Measurements from ENCODE around the gene PPP6R3. TPM values are rescaled to one million over a fixed set of nuclear protein-coding genes. Genes with fewer than 3 reads are reported as not detected.

Gene PPP6R3
- total RNA-seq, 1 donor from 2014 or later, result 86.6 TPM

DNA sequence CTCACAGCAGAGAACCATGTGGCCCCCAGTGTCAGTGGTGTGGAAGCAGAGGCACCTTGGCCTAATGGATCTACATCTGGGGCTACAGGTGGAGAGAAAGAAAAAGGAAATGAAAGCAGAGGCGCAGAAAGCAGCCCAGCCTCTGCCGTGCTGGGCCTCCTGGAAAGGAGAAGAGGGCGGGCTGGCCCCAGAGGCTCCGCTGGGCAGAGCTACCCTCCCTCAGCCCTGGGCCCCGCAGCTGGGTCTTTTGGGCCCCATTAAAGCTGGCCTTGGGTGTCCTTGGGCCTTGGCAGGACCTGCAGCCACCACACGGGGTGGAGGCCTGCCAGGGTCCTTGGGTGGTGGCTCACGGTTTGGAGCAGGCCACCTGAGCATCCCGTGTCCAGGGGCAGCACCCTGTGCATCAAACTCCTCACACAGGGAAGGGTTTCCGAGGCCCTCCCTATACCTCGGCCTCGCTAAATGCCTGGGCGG is 192.2 kb downstream of the PPP6R3 start:
- Mint-ChIP-seq H3K36me3 (ENCODE audit: unreplicated experiment) (no peaks in the 10 kb centered on the region), H3K27ac (ENCODE audit: unreplicated experiment) (no peak overlapping the region), H3K9me3 (ENCODE audit: unreplicated experiment) (no peaks in the 10 kb centered on the region), H3K4me3 (ENCODE audit: unreplicated experiment) (no peak overlapping the region), H3K4me1 (ENCODE audit: unreplicated experiment) (peaks cover 7% of the 10 kb centered on the region), H3K27me3 (ENCODE audit: unreplicated experiment) (peaks cover 22% of the 10 kb centered on the region)
- no peak for DNase-seq (ENCODE audit: extremely low spot score, unreplicated experiment)
- TF ChIP-seq, protein P1, sequence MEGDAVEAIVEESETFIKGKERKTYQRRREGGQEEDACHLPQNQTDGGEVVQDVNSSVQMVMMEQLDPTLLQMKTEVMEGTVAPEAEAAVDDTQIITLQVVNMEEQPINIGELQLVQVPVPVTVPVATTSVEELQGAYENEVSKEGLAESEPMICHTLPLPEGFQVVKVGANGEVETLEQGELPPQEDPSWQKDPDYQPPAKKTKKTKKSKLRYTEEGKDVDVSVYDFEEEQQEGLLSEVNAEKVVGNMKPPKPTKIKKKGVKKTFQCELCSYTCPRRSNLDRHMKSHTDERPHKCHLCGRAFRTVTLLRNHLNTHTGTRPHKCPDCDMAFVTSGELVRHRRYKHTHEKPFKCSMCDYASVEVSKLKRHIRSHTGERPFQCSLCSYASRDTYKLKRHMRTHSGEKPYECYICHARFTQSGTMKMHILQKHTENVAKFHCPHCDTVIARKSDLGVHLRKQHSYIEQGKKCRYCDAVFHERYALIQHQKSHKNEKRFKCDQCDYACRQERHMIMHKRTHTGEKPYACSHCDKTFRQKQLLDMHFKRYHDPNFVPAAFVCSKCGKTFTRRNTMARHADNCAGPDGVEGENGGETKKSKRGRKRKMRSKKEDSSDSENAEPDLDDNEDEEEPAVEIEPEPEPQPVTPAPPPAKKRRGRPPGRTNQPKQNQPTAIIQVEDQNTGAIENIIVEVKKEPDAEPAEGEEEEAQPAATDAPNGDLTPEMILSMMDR (IDR thresholded peaks at IDR 0.05), result no peak

DNA sequence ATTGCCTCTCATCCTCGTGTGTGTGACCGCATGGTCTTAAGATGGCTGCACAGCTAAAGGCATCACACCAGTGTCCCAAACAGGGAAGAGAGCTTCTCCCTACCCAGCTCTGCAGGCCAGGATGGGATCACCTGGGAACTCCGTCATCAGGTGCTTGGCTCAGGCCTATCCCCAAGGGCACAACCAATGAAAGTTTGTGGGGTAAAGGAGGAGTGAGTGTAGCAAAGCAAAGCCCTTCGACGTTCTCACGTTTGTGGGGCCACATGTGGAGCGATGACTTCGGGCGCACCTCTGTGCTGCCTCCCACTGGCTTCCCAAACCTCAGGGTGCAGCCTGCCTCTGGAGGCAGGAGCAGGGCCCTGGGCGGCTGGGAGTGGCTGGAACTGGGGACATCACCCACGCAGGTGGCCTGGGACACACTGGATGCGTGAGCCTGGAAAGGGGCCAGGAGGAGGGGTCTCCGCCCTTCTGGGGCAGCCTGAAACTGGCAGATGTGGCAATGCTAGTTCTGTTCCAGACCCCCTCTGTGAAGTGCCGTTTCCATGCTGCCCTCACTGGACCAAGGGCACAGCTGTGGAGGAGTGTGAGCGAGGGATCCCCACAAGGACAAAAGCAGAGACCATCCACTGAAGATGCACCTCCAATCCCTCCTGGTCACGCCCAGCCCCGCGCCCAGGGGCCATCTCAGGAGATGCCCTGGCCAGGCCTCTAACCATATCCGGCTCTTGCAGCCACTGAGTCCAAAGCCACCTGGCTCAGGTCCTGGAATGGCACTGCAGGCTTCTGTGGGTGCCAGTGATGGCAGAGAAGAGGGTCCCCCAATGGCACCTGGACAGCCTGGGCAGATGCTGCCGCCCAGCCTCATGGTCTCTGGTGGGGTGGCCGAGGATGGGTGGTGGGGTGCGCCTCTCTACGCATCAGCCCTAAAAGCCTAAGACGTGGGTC is 193.2 kb downstream of the PPP6R3 start:
- peaks cover 13% of the 10 kb centered on the region for H3K4me1 Mint-ChIP-seq (ENCODE audit: unreplicated experiment)
- no peak overlapping the region for H3K4me3 Mint-ChIP-seq (ENCODE audit: unreplicated experiment)
- H3K27me3 Mint-ChIP-seq (ENCODE audit: unreplicated experiment), result peaks cover 19% of the 10 kb centered on the region
- H3K9me3 Mint-ChIP-seq (ENCODE audit: unreplicated experiment), result no peaks in the 10 kb centered on the region
- DNase-seq (ENCODE audit: extremely low spot score, unreplicated experiment), result no peak
- H3K36me3 Mint-ChIP-seq (ENCODE audit: unreplicated experiment), result no peaks in the 10 kb centered on the region
- no peak overlapping the region for H3K27ac Mint-ChIP-seq (ENCODE audit: unreplicated experiment)
- TF ChIP-seq, protein P1 (IDR thresholded peaks at IDR 0.05), result no peak

DNA sequence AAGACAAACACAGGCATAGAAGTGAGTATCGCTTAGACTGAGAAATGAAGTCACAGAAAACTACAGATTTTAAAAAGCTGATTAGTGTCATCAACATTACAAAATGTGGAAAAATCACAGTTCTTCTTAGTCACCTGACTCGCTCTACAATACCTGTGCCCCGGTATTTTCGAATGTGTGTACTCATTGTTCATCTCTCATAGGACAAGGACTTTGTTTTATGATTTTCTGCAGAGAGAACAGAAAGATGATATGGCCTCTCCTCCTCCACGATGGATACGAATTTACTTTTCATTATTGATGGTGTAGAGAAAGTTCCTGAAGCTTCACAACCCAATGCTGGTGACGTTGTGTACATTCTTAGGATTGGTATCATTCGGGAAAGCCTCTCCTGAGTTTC is 194.4 kb downstream of the PPP6R3 start:
- TF ChIP-seq, protein P1 (IDR thresholded peaks at IDR 0.05), result no peak
- no peaks in the 10 kb centered on the region for H3K9me3 Mint-ChIP-seq (ENCODE audit: unreplicated experiment)
- no peak overlapping the region for H3K4me3 Mint-ChIP-seq (ENCODE audit: unreplicated experiment)
- H3K27ac Mint-ChIP-seq (ENCODE audit: unreplicated experiment), result no peak overlapping the region
- DNase-seq (ENCODE audit: extremely low spot score, unreplicated experiment), result no peak
- no peaks in the 10 kb centered on the region for H3K36me3 Mint-ChIP-seq (ENCODE audit: unreplicated experiment)
- H3K27me3 Mint-ChIP-seq (ENCODE audit: unreplicated experiment), result peaks cover 11% of the 10 kb centered on the region
- H3K4me1 Mint-ChIP-seq (ENCODE audit: unreplicated experiment), result peaks cover 25% of the 10 kb centered on the region

DNA sequence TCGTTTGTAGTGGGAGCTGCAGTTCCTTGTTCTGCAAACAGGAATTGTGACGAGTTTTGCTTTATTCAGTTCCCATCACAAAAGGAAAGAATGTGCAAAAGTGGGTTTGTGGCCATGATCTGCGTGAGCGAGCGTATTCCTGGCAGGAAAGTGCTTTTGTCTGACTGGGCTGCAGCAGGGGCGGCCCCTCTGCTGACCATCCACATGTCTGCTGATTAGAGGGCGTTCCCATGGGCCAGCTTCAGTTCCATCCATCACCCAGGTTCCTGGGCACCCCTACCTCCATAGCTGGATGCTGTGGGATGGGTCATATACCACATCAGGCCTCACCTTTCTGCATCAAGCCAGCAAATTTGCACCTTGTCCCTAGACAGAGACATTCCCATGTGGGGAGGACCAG is 194.9 kb downstream of the PPP6R3 start:
- H3K27me3 Mint-ChIP-seq (ENCODE audit: unreplicated experiment), result peaks cover 10% of the 10 kb centered on the region
- TF ChIP-seq, protein P1 (IDR thresholded peaks at IDR 0.05), result no peak
- peaks cover under 1% of the 10 kb centered on the region for H3K36me3 Mint-ChIP-seq (ENCODE audit: unreplicated experiment)
- H3K9me3 Mint-ChIP-seq (ENCODE audit: unreplicated experiment), result no peaks in the 10 kb centered on the region
- no peak for DNase-seq (ENCODE audit: extremely low spot score, unreplicated experiment)
- no peak overlapping the region for H3K4me3 Mint-ChIP-seq (ENCODE audit: unreplicated experiment)
- H3K4me1 Mint-ChIP-seq (ENCODE audit: unreplicated experiment), result peaks cover 28% of the 10 kb centered on the region
- H3K27ac Mint-ChIP-seq (ENCODE audit: unreplicated experiment), result no peak overlapping the region

DNA sequence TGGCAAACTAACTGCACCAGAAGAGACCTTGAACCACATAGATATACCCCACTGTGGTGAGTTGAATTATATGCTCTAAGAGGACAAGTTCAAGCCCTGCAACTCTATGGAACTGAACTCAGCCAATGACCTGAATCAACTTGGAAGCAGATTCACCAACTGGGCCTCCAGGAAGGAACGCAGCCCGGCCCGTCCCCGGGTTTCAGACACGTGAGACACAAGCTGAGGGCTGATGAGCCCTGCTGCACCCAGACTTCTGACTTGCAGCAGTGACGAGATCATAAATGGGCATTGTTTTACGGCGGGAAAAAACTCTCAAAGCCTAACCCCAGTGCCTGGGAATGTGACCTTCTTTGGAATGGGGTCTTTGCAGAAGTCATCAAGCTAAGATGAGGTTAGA is 195.3 kb downstream of the PPP6R3 start:
- H3K9me3 Mint-ChIP-seq (ENCODE audit: unreplicated experiment), result no peaks in the 10 kb centered on the region
- no peak overlapping the region for H3K4me3 Mint-ChIP-seq (ENCODE audit: unreplicated experiment)
- H3K27me3 Mint-ChIP-seq (ENCODE audit: unreplicated experiment), result peaks cover 11% of the 10 kb centered on the region
- no peak overlapping the region for H3K27ac Mint-ChIP-seq (ENCODE audit: unreplicated experiment)
- peaks cover 2% of the 10 kb centered on the region for H3K36me3 Mint-ChIP-seq (ENCODE audit: unreplicated experiment)
- peaks cover 28% of the 10 kb centered on the region for H3K4me1 Mint-ChIP-seq (ENCODE audit: unreplicated experiment)
- no peak for DNase-seq (ENCODE audit: extremely low spot score, unreplicated experiment)
- TF ChIP-seq, protein P1 (IDR thresholded peaks at IDR 0.05), result no peak
